ENCODE results near the gene GATB.

GRCh38 chr4:151771664-151772063 lies 10.9 kb upstream of the GATB start:
- no peak for TF ChIP-seq CTCF (conservative IDR thresholded peaks at IDR 0.05 in 1 of 2, IDR thresholded peaks at IDR 0.05 in 1 of 2; ENCODE audit: low read depth in 1 of 2, low read length in 2 of 2)
- TF ChIP-seq EZH2 (IDR thresholded peaks at IDR 0.05; ENCODE audit: low read length, missing control alignments) = no peak

All from fibroblast of lung (primary cell).